Esophagus muscularis mucosa (tissue), 3 donors: ENCODE measurements around the gene PRLR.
"Not testable (repeated sequence)": the region's sequence is repeated elsewhere in the genome, so short reads cannot be mapped to it uniquely, and the experiment has no call there.

Source experiments
- POLR2A ChIP-seq: fragments of 450-650 bp; IDR thresholded peaks from one replicate; pipeline ENCODE4 v1.6.1; 2017; ENCODE audit warnings: antibody characterized with exemption, moderate library complexity, mild to moderate bottlenecking, low read depth
- TF ChIP-seq, protein P1 (sequence below), 3 experiments: fragments of 200-600 bp in 2 of 3; fragments of 450-650 bp in 1 of 3; sonication (generic) in 2 of 3; IDR thresholded peaks; one replicate each; pipeline ENCODE4 v1.5.1; 2017 to 2019; ENCODE audit warnings: antibody characterized with exemption in 3 of 3, mild to moderate bottlenecking in 2 of 3, moderate library complexity in 1 of 3

DNA sequence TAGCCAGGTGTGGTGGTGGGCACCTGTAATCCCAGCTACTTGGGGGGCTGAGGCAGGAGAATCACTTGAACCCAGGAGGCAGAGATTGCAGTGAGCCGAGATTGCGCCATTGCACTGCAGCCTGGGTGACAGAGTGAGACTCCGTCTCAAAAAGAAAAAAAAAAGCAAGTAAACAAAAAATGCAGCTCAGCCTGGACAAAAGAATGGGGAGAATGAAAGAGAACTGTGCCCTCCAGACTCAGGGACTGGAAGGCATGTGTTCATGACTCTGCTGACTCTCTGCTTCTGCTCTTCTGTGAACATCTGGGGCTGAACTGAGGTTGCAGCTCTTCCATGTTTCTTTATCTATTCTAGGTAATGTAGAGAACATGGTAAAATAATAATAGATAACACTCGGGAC is 194.4 kb downstream of the PRLR start:
- TF ChIP-seq, protein P1, sequence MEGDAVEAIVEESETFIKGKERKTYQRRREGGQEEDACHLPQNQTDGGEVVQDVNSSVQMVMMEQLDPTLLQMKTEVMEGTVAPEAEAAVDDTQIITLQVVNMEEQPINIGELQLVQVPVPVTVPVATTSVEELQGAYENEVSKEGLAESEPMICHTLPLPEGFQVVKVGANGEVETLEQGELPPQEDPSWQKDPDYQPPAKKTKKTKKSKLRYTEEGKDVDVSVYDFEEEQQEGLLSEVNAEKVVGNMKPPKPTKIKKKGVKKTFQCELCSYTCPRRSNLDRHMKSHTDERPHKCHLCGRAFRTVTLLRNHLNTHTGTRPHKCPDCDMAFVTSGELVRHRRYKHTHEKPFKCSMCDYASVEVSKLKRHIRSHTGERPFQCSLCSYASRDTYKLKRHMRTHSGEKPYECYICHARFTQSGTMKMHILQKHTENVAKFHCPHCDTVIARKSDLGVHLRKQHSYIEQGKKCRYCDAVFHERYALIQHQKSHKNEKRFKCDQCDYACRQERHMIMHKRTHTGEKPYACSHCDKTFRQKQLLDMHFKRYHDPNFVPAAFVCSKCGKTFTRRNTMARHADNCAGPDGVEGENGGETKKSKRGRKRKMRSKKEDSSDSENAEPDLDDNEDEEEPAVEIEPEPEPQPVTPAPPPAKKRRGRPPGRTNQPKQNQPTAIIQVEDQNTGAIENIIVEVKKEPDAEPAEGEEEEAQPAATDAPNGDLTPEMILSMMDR (IDR thresholded peaks at IDR 0.05), result not testable (repeated sequence)
- not testable (repeated sequence) for TF ChIP-seq POLR2A
